Heart left ventricle (tissue), 16 donors: ENCODE measurements around the gene CD7. TPM values are rescaled to one million over a fixed set of nuclear protein-coding genes. Genes with fewer than 3 reads are reported as not detected.
A peak's percentile ranks its signal among the peaks of the same experiment; 100 is the strongest.

Experiments used
- ATAC-seq, 4 donors: fragments of 200-7000 bp; cut with Tn5 transposase; one replicate each; pipeline ENCODE4 v1.9.1; 2020 to 2022; ENCODE audit warnings: moderate library complexity in 4 of 4, mild to moderate bottlenecking in 3 of 4, moderate number of reproducible peaks in 1 of 4
- DNase-seq, 5 donors: peaks; one replicate each; pipeline ENCODE4 v3.0.0-alpha.2; 2020
- H3K27ac ChIP-seq, 12 donors: fragments of 200-600 bp; sonication (generic) in 4 of 12; one replicate each; pipeline versions ENCODE4 v1.5.0 to v1.8.0; 2016 to 2022; ENCODE audit warnings: mild to moderate bottlenecking in 2 of 12
- H3K27me3 ChIP-seq, 9 donors: fragments of 200-600 bp; sonication (generic) in 2 of 9; one replicate each; pipeline versions ENCODE4 v1.5.1 to v1.8.0; 2016 to 2022; ENCODE audit warnings: mild to moderate bottlenecking in 3 of 9
- H3K36me3 ChIP-seq, 9 donors: fragments of 200-600 bp; sonication (generic) in 2 of 9; one replicate each; pipeline versions ENCODE4 v1.5.0 to v1.8.0; 2018 to 2022; ENCODE audit warnings: mild to moderate bottlenecking in 2 of 9
- H3K4me1 ChIP-seq, 12 donors: fragments of 200-600 bp; sonication (generic) in 4 of 12; one replicate each; pipeline versions ENCODE4 v1.5.0 to v1.8.0; 2016 to 2022; ENCODE audit warnings: mild to moderate bottlenecking in 3 of 12
- H3K4me3 ChIP-seq, 12 donors: fragments of 200-600 bp; sonication (generic) in 4 of 12; one replicate each; pipeline versions ENCODE4 v1.5.0 to v1.8.0; 2017 to 2022; ENCODE audit warnings: mild to moderate bottlenecking in 9 of 12, moderate library complexity in 4 of 12
- H3K9me3 ChIP-seq, 12 donors: fragments of 200-600 bp; sonication (generic) in 4 of 12; one replicate each; pipeline versions ENCODE4 v1.5.0 to v1.8.0; 2016 to 2022; ENCODE audit warnings: mild to moderate bottlenecking in 1 of 12
- POLR2A ChIP-seq, 2 donors: fragments of 450-650 bp; IDR thresholded peaks; one replicate each; pipeline ENCODE4 v1.6.1; 2017; ENCODE audit warnings: antibody characterized with exemption in 2 of 2, mild to moderate bottlenecking in 2 of 2, moderate library complexity in 2 of 2
- WGBS, 4 donors: extraction: QIAGEN DNeasy Blood & Tissue Kit in 2 of 4; methylation state at CpG; one replicate each; pipeline versions ENCODE4 v1.1.5 to v1.1.7; 2013 to 2018; 5-methylcytosine and 5-hydroxymethylcytosine counted together
- intact Hi-C, 10 donors: fragments of 100-400 bp; cut with DNase I; formaldehyde crosslinking; loops; one replicate each; pipeline versions ENCODE4 v1.11.1 to v1.14.2; 2022
- polyA plus RNA-seq, 2 donors: library from polyadenylated mRNA; stranded (reverse); fragments of 200-250 nt; gene quantifications; one replicate each; pipeline ENCODE4 v1.2.3, GENCODE V29; 2013
- total RNA-seq, 9 donors: library from RNA; depleted of rRNA in 2 of 9; stranded (reverse); fragments of >200 nt in 2 of 9; fragmentation: NEBNext Ultra II Directional in 3 of 9; extraction: Animal tissue kit (Norgen Biotek cat#: 25700) in 3 of 9; gene quantifications; one replicate each; pipeline versions ENCODE4 v1.1.0 to v1.2.4, GENCODE V29; 2016 to 2023
- TF ChIP-seq, protein P1 (sequence below), 12 donors: fragments of 200-600 bp; sonication (generic) in 4 of 12; IDR thresholded peaks; one replicate each; pipeline versions ENCODE4 v1.5.0 to v1.8.0; 2018 to 2022; ENCODE audit warnings: antibody characterized with exemption in 12 of 12, mild to moderate bottlenecking in 5 of 12
- donor health status: ischemic (EF 13 %, LVEDD 7.1; RV severe dilation, severe dysfunction).
- donor health status: healthy with polysubstance abuse.
- donor health status: DM: no; HTN: yes; CAD: no.
- donor health status: DM: no; HTN: no; CAD: no.
- donor health status: ischemic (EF 25% LVEDD 6.9; RV normal size, moderate dysfunction).
- donor health status: ischemic (EF 25% LVEDD 5.7; RV mildly dilated, moderate dysfunction).
- donor health status: healthy.
- donor health status: DM: yes; HTN: yes; CAD: no.
- donor health status: ischemic (EF 35%, LVEDD 5.7; RV mildly dilated, moderate dysfunction).
- donor health status: nonischemic (EF 11% LVEDD 7.7; RV severe dilation, severe dysfunction).
- donor health status: DM: yes; HTN: yes; CAD: no.
- donor health status: PGD.
- donor health status: ischemic (EF 29% LVEDD 5.4; RV normal size, mild dysfunction).
- donor health status: nonischemic (EF 23%, LVEDD 6.1; RV moderate dilation, normal function).

Gene CD7
- total and polyA plus RNA-seq, 11 donors, result 0.21 to 8.6 (median 0.42) TPM; not detected in 2

GRCh38 chr17:82278786-82279391 is 38.5 kb downstream of the CD7 start:
- H3K4me1 ChIP-seq, result peaks cover 0 to 38% (median 5%) of the 10 kb centered on the region in 12 donors
- ATAC-seq (no peak), DNase-seq (peak in 1 of 5 donors; percentile 18)
- H3K4me3 ChIP-seq, result no peak overlapping the region
- TF ChIP-seq, protein P1, sequence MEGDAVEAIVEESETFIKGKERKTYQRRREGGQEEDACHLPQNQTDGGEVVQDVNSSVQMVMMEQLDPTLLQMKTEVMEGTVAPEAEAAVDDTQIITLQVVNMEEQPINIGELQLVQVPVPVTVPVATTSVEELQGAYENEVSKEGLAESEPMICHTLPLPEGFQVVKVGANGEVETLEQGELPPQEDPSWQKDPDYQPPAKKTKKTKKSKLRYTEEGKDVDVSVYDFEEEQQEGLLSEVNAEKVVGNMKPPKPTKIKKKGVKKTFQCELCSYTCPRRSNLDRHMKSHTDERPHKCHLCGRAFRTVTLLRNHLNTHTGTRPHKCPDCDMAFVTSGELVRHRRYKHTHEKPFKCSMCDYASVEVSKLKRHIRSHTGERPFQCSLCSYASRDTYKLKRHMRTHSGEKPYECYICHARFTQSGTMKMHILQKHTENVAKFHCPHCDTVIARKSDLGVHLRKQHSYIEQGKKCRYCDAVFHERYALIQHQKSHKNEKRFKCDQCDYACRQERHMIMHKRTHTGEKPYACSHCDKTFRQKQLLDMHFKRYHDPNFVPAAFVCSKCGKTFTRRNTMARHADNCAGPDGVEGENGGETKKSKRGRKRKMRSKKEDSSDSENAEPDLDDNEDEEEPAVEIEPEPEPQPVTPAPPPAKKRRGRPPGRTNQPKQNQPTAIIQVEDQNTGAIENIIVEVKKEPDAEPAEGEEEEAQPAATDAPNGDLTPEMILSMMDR (IDR thresholded peaks at IDR 0.05), result no peak
- no peak for TF ChIP-seq POLR2A (IDR thresholded peaks at IDR 0.05)
- peak overlapping the region in 1 of 12 donors; percentile 74 for H3K27ac ChIP-seq
- H3K9me3 ChIP-seq, result no peaks in the 10 kb centered on the region
- intact Hi-C loops, result no loop called here
- WGBS, 4 donors, result 69 to 78% (median 73%) methylated on average over 16 of the region's 16 CpGs
- no peaks in the 10 kb centered on the region for H3K36me3 ChIP-seq
- no peaks in the 10 kb centered on the region for H3K27me3 ChIP-seq

DNA sequence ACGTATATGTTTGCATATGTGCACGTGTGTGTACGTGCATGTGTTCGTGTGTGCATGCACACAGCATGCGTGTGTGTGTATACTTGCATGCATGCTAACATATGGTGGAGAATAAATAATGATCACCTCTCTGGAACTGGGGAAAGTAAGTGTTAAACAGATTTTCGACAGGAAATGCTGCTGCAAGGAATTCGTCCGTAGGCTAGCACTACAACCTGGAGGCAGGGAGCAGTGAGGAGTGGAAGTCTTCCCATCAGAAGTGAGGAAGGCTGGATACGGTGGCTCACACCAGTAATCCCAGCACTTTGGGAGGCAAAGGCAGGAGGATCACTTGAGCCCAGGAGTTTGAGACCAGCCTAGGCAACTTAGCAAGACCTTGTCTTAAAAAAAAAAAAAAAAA is 39.1 kb downstream of the CD7 start:
- H3K27ac ChIP-seq, result no peak overlapping the region
- H3K9me3 ChIP-seq, result no peaks in the 10 kb centered on the region
- peaks cover 0 to 37% (median 8%) of the 10 kb centered on the region in 12 donors for H3K4me1 ChIP-seq
- WGBS, 4 donors, result 80 to 85% (median 83%) methylated on average over 9 of the region's 9 CpGs
- no peaks in the 10 kb centered on the region for H3K27me3 ChIP-seq
- intact Hi-C loops, result no loop called here
- no peak overlapping the region for H3K4me3 ChIP-seq
- ATAC-seq (no peak), DNase-seq (peak in 1 of 5 donors; percentile 9)
- no peak for TF ChIP-seq POLR2A (IDR thresholded peaks at IDR 0.05)
- TF ChIP-seq, protein P1 (IDR thresholded peaks at IDR 0.05), result no peak
- H3K36me3 ChIP-seq, result no peaks in the 10 kb centered on the region

DNA sequence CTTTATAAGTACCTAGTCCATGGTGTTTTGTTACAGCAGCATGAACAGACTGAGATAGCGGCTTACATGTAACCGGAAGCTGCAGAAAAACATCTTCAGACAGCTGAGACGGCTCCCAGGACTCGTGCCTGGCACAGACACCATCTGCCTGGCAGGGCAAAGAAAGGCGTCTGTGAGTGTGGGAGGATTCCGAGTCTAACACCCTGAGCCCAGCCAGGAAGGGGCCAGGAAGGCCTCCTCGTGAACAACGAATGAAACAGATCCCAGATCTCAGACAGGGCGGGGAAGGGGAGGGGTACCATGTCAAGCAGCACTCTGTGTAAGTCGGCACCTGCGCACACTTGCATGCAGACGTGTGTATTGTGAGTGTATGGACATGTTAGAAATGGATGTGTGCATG is 39.6 kb downstream of the CD7 start:
- Histone ChIP-seq H3K4me3 (no peak overlapping the region), H3K27ac (no peak overlapping the region), H3K9me3 (no peaks in the 10 kb centered on the region), H3K27me3 (no peaks in the 10 kb centered on the region), H3K4me1 (peaks cover 0 to 33% (median 7%) of the 10 kb centered on the region in 12 donors), H3K36me3 (no peaks in the 10 kb centered on the region)
- ATAC-seq (no peak), DNase-seq (peak in 1 of 5 donors; percentile 25)
- TF ChIP-seq, protein P1 (IDR thresholded peaks at IDR 0.05), result no peak
- TF ChIP-seq POLR2A (IDR thresholded peaks at IDR 0.05), result no peak
- intact Hi-C loops, result no loop called here
- WGBS, 4 donors, result 72 to 83% (median 80%) methylated on average over 8 to 12 of the region's 12 CpGs

DNA sequence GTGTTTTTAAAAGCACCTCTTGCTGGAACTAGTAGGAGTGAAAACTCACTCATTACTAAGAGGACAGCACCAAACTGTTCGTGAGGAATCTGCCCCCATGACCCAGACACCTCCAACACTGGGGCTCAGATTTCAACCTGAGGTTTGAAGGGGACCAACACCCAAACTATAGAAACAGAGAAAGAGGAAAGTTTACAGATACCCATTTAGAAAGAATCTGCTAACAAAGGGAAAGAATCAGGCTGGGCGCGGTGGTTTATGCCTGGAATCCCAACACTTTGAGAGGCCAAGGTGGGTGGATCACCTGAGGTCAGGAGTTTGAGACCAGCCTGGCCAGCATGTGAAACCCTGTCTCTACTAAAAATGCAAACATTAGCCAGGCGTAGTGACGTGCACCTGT is 40.5 kb downstream of the CD7 start:
- TF ChIP-seq, protein P1 (IDR thresholded peaks at IDR 0.05), result no peak
- no peak for TF ChIP-seq POLR2A (IDR thresholded peaks at IDR 0.05)
- Histone ChIP-seq H3K4me1 (peaks cover 0 to 31% (median 14%) of the 10 kb centered on the region in 12 donors), H3K27me3 (no peaks in the 10 kb centered on the region), H3K36me3 (peaks cover 0 to 5% (median 1%) of the 10 kb centered on the region in 9 donors), H3K27ac (no peak overlapping the region), H3K4me3 (no peak overlapping the region), H3K9me3 (no peaks in the 10 kb centered on the region)
- intact Hi-C loops, result no loop called here
- 91 to 95% (median 93%) methylated on average over 5 of the region's 5 CpGs for WGBS, 4 donors
- peak in 1 of 5 donors; percentile 33 for DNase-seq
- ATAC-seq, result no peak
